Measurements from ENCODE around the gene UXT.

DNA sequence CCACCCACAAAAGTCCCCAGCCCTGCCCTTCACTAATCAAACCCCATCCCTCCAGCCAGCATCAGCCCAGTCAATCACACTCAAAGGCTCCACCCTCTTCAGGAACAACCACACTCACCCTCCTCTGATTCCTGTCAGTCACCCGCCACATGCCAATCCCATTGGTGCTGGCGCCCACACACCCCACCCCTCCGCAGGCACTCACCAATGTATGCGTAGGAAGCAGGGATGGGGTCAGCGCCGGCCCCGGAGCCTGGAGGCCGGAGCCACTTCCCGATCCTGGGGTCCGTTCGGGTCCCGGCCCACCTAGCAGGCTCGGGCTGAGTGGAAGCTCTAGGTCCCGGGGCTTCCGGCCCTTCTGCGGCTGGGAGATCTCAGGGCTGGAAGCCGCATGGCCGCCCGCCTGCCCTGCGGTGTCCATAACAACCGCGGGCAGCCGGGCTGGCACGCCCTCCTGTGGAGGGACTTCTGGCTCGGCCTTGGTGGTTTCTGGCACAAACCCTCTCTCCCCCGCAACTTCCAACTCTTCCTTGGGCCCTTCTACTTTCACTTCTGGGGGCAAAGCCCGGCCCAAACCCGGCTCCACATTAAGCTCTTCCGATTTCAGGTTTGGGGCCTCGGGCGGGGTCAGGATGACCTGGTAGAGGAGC lies 21.3 kb downstream of the UXT start:
- TF ChIP-seq, protein P1, sequence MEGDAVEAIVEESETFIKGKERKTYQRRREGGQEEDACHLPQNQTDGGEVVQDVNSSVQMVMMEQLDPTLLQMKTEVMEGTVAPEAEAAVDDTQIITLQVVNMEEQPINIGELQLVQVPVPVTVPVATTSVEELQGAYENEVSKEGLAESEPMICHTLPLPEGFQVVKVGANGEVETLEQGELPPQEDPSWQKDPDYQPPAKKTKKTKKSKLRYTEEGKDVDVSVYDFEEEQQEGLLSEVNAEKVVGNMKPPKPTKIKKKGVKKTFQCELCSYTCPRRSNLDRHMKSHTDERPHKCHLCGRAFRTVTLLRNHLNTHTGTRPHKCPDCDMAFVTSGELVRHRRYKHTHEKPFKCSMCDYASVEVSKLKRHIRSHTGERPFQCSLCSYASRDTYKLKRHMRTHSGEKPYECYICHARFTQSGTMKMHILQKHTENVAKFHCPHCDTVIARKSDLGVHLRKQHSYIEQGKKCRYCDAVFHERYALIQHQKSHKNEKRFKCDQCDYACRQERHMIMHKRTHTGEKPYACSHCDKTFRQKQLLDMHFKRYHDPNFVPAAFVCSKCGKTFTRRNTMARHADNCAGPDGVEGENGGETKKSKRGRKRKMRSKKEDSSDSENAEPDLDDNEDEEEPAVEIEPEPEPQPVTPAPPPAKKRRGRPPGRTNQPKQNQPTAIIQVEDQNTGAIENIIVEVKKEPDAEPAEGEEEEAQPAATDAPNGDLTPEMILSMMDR (IDR thresholded peaks at IDR 0.05; ENCODE audit: low read depth, low read length): no peak
- TF ChIP-seq, protein P2, sequence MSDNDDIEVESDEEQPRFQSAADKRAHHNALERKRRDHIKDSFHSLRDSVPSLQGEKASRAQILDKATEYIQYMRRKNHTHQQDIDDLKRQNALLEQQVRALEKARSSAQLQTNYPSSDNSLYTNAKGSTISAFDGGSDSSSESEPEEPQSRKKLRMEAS (IDR thresholded peaks at IDR 0.05; ENCODE audit: low read depth, low read length): no peak

All from NB4 (cell line).